ENCODE data around the gene MAN2B1.
"Not testable (repeated sequence)": the region's sequence is repeated elsewhere in the genome, so short reads cannot be mapped to it uniquely, and the experiment has no call there.

MAN2B1 gene

DNA sequence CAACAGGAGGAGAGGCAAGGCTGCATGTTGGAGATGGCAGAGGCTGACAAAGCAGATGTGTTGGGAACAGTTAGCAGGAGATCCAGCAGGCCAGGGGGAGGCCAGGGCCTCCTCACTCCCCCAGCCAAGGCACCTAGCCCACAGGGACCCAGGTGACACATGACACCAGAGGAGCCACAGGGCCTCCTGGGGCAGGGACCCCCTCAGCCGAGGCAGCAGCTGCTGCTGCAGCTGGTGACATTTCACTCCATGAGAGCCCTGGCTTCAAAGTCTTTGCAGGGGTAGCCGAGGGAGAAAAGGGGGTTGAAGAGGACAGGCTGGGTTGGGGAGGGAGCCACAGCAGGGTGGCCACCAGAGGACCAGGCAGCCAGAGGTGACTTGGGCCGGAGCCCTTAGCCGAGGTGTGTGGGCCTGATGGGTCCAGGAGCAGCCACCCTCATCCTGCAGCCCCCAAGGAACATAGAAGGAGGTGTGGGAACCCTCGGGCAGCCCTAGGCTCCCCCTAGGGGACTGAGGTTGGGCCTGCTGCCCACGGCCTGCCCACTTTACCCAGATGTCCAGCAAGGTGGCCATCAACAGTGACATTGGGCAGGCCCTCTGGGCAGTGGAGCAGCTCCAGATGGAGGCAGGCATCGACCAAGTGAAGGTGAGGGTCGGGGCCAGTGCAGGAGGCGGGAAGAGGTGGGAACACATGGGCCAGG is 21.1 kb upstream of the MAN2B1 start, which contains the start of gene GNG14:
TSS of gene GNG14 (plus strand) at position 503 of the 701 bp plus-strand sequence. CDS start at position 554, 51 bp downstream.
- Histone ChIP-seq H3K27me3 (ENCODE audit: insufficient read depth, low read length) (no peaks in the 10 kb centered on the region), H3K4me3 (ENCODE audit: low read length) (no peak within 1 kb of the TSS), H3K9me3 (ENCODE audit: insufficient read depth, low read depth, low read length) (no peaks in the 10 kb centered on the region), H3K27ac (ENCODE audit: low read depth, low read length) (no peak within 1 kb of the TSS), H3K36me3 (ENCODE audit: insufficient read depth, low read length) (0 out of 2 replicates have a peak, but pooled peaks cover 1% of the 10 kb centered on the region), H3K9ac (ENCODE audit: low read depth, low read length) (no peak within 1 kb of the TSS), H3K4me1 (ENCODE audit: insufficient read depth, low read length) (no peaks in the 10 kb centered on the region)
- WGBS, result 91% methylated on average over 9 of the region's 9 CpGs

GRCh38 chr19:12685831-12686230 is 19.3 kb upstream of the MAN2B1 start:
- 94% methylated on average over 3 of the region's 3 CpGs for WGBS

GRCh38 chr19:12681074-12681987 is 14.8 kb upstream of the MAN2B1 start, which contains the start of gene DHPS:
Gene DHPS (minus strand): TSS chr19:12681880. CDS start chr19:12681766, 114 bp downstream.
- H3K4me3 ChIP-seq (ENCODE audit: low read length), result peak within 1 kb of the TSS; percentile 91
- peak within 1 kb of the TSS; percentile 99 for H3K9ac ChIP-seq (ENCODE audit: low read depth, low read length)
- WGBS, result under 1% methylated on average over 68 of the region's 68 CpGs
- no peaks in the 10 kb centered on the region for H3K27me3 ChIP-seq (ENCODE audit: insufficient read depth, low read length)
- H3K36me3 ChIP-seq (ENCODE audit: insufficient read depth, low read length), result peaks cover 37% of the 10 kb centered on the region
- H3K4me1 ChIP-seq (ENCODE audit: insufficient read depth, low read length), result no peaks in the 10 kb centered on the region
- peak within 1 kb of the TSS; percentile 99 for H3K27ac ChIP-seq (ENCODE audit: low read depth, low read length)
- no peaks in the 10 kb centered on the region for H3K9me3 ChIP-seq (ENCODE audit: insufficient read depth, low read depth, low read length)

More at GRCh38 chr19:12685831-12686230, 19.3 kb upstream of the MAN2B1 start:
- H3K27me3 ChIP-seq (ENCODE audit: insufficient read depth, low read length), result no peaks in the 10 kb centered on the region
- H3K36me3 ChIP-seq (ENCODE audit: insufficient read depth, low read length), result no peaks in the 10 kb centered on the region
- H3K9me3 ChIP-seq (ENCODE audit: insufficient read depth, low read depth, low read length), result no peaks in the 10 kb centered on the region
- no peak overlapping the region for H3K4me3 ChIP-seq (ENCODE audit: low read length)
- no peak overlapping the region for H3K27ac ChIP-seq (ENCODE audit: low read depth, low read length)
- no peak overlapping the region for H3K9ac ChIP-seq (ENCODE audit: low read depth, low read length)
- no peaks in the 10 kb centered on the region for H3K4me1 ChIP-seq (ENCODE audit: insufficient read depth, low read length)

DNA sequence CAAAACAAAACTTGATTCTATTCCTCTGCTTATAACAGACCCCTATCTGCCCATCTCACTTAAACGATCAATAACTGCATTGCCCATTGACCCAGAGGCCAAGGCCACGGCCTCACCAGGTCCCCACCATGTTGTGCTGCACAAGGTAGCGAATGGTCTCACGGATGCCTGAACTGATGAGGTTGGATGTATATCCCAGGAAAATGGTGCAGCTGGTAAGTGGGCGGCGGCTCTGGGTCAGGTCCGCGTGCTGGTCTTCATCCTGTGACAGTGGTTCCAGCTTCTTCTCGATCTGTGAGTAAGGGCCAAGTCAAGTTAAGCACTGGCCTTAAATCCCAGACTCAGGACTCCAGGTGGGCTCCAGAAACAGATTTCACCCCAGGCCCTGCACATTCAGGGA is 13.5 kb upstream of the MAN2B1 start:
- no peaks in the 10 kb centered on the region for H3K27me3 ChIP-seq (ENCODE audit: insufficient read depth, low read length)
- H3K4me1 ChIP-seq (ENCODE audit: insufficient read depth, low read length), result no peaks in the 10 kb centered on the region
- H3K27ac ChIP-seq (ENCODE audit: low read depth, low read length), result no peak overlapping the region
- H3K9ac ChIP-seq (ENCODE audit: low read depth, low read length), result no peak overlapping the region
- H3K4me3 ChIP-seq (ENCODE audit: low read length), result no peak overlapping the region
- H3K9me3 ChIP-seq (ENCODE audit: insufficient read depth, low read depth, low read length), result no peaks in the 10 kb centered on the region
- H3K36me3 ChIP-seq (ENCODE audit: insufficient read depth, low read length), result peaks cover 50% of the 10 kb centered on the region
- 96% methylated on average over 9 of the region's 9 CpGs for WGBS

DNA sequence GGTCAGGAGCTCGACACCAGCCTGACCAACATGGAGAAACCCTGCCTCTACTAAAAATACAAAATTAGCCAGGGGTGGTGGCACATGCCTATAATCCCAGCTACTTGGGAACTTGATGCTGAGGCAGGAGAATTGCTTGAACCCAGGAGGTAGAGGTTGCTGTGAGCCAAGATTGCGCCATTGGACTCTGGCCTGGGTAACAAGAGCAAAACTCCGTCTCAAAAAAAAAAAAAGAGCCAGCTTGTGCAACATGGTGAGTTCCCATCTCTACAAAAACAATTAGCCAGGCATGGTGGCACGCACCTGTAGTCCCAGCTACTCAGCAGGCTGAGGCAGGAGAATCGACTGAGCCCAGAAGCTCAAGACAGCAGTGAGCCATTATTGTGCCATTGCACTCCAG is 11.5 kb upstream of the MAN2B1 start:
- H3K9me3 ChIP-seq (ENCODE audit: insufficient read depth, low read depth, low read length); H3K4me1 ChIP-seq (ENCODE audit: insufficient read depth, low read length); H3K4me3 ChIP-seq (ENCODE audit: low read length); H3K9ac ChIP-seq (ENCODE audit: low read depth, low read length); H3K27me3 ChIP-seq (ENCODE audit: insufficient read depth, low read length); H3K27ac ChIP-seq (ENCODE audit: low read depth, low read length): not testable (repeated sequence)
- H3K36me3 ChIP-seq (ENCODE audit: insufficient read depth, low read length), result peaks cover 70% of the 10 kb centered on the region
- 97% methylated on average over 5 of the region's 5 CpGs for whole genome bisulfite sequencing

GRCh38 chr19:12676928-12677327 is 10.4 kb upstream of the MAN2B1 start:
- Histone ChIP-seq H3K27ac (ENCODE audit: low read depth, low read length) (no peak overlapping the region), H3K4me1 (ENCODE audit: insufficient read depth, low read length) (no peaks in the 10 kb centered on the region), H3K4me3 (ENCODE audit: low read length) (no peak overlapping the region), H3K9me3 (ENCODE audit: insufficient read depth, low read depth, low read length) (no peaks in the 10 kb centered on the region), H3K9ac (ENCODE audit: low read depth, low read length) (no peak overlapping the region), H3K36me3 (ENCODE audit: insufficient read depth, low read length) (peaks cover 78% of the 10 kb centered on the region), H3K27me3 (ENCODE audit: insufficient read depth, low read length) (no peaks in the 10 kb centered on the region)
- 95% methylated on average over 12 of the region's 12 CpGs for WGBS

- Histone ChIP-seq H3K9me3 (ENCODE audit: insufficient read depth, low read depth, low read length) (no peaks in the 10 kb centered on the region), H3K27ac (ENCODE audit: low read depth, low read length) (no peak overlapping the region), H3K27me3 (ENCODE audit: insufficient read depth, low read length) (no peaks in the 10 kb centered on the region), H3K4me1 (ENCODE audit: insufficient read depth, low read length) (no peaks in the 10 kb centered on the region), H3K9ac (ENCODE audit: low read depth, low read length) (no peak overlapping the region), H3K36me3 (ENCODE audit: insufficient read depth, low read length) (peaks cover 81% of the 10 kb centered on the region), H3K4me3 (ENCODE audit: low read length) (no peak overlapping the region)
- WGBS, result 21% methylated on average over 4 of the region's 4 CpGs
These were observed 9.8 kb upstream of the MAN2B1 start for GRCh38 chr19:12676384-12676792.

GRCh38 chr19:12675940-12676339 is 9.4 kb upstream of the MAN2B1 start:
- H3K36me3 ChIP-seq (ENCODE audit: insufficient read depth, low read length), result peaks cover 81% of the 10 kb centered on the region
- no peak overlapping the region for H3K27ac ChIP-seq (ENCODE audit: low read depth, low read length)
- no peak overlapping the region for H3K9ac ChIP-seq (ENCODE audit: low read depth, low read length)
- no peaks in the 10 kb centered on the region for H3K9me3 ChIP-seq (ENCODE audit: insufficient read depth, low read depth, low read length)
- no peaks in the 10 kb centered on the region for H3K27me3 ChIP-seq (ENCODE audit: insufficient read depth, low read length)
- no peak overlapping the region for H3K4me3 ChIP-seq (ENCODE audit: low read length)
- 96% methylated on average over 15 of the region's 15 CpGs for WGBS
- H3K4me1 ChIP-seq (ENCODE audit: insufficient read depth, low read length), result no peaks in the 10 kb centered on the region

GRCh38 chr19:12675399-12675798 is 8.9 kb upstream of the MAN2B1 start:
- no peak overlapping the region for H3K27ac ChIP-seq (ENCODE audit: low read depth, low read length)
- 95% methylated on average over 10 of the region's 10 CpGs for WGBS
- no peaks in the 10 kb centered on the region for H3K27me3 ChIP-seq (ENCODE audit: insufficient read depth, low read length)
- no peaks in the 10 kb centered on the region; the same call in 1 of the 2 replicates for H3K4me1 ChIP-seq (ENCODE audit: insufficient read depth, low read length)
- peaks cover 81% of the 10 kb centered on the region for H3K36me3 ChIP-seq (ENCODE audit: insufficient read depth, low read length)
- no peak overlapping the region for H3K4me3 ChIP-seq (ENCODE audit: low read length)
- H3K9ac ChIP-seq (ENCODE audit: low read depth, low read length), result no peak overlapping the region
- H3K9me3 ChIP-seq (ENCODE audit: insufficient read depth, low read depth, low read length), result no peaks in the 10 kb centered on the region

GRCh38 chr19:12672744-12673143 is 6.2 kb upstream of the MAN2B1 start:
- Histone ChIP-seq H3K27me3 (ENCODE audit: insufficient read depth, low read length) (no peaks in the 10 kb centered on the region), H3K9ac (ENCODE audit: low read depth, low read length) (no peak overlapping the region), H3K27ac (ENCODE audit: low read depth, low read length) (no peak overlapping the region), H3K4me1 (ENCODE audit: insufficient read depth, low read length) (no peaks in the 10 kb centered on the region; the same call in 1 of the 2 replicates), H3K36me3 (ENCODE audit: insufficient read depth, low read length) (peaks cover 61% of the 10 kb centered on the region), H3K9me3 (ENCODE audit: insufficient read depth, low read depth, low read length) (no peaks in the 10 kb centered on the region), H3K4me3 (ENCODE audit: low read length) (no peak overlapping the region)
- 97% methylated on average over 10 of the region's 10 CpGs for WGBS

Data from HUES64 (cell line).